CD4-positive, CD25-positive, alpha-beta regulatory T cell (primary cell): ENCODE results near the gene SIK1. TPM values are rescaled to one million over a fixed set of nuclear protein-coding genes. Genes with fewer than 3 reads are reported as not detected.

Source experiments
- ATAC-seq, 2 donors: fragments of 150-1000 bp; cut with Tn5 transposase; one replicate each; pipeline ENCODE4 v1.10.0; 2021; ENCODE audit warnings: low read depth in 2 of 2, moderate number of reproducible peaks in 2 of 2, moderate library complexity in 1 of 2
- DNase-seq, 3 donors: peaks; one replicate each; pipeline versions ENCODE4 v3.0.0 to v3.0.0-alpha.2; 2012 to 2022; ENCODE audit warnings: mixed read lengths in 1 of 3
- H3K27ac ChIP-seq: one replicate; pipeline ENCODE4 v1.7.0; 2013; ENCODE audit warnings: mild to moderate bottlenecking, low read length; ENCODE audit not compliant: insufficient read depth, poor library complexity, severe bottlenecking
- H3K27me3 ChIP-seq: one replicate; pipeline ENCODE4 v1.7.0; 2013; ENCODE audit warnings: low read length; ENCODE audit not compliant: control insufficient read depth, insufficient read depth
- H3K36me3 ChIP-seq: one replicate; pipeline ENCODE4 v1.7.0; 2013; ENCODE audit warnings: mild to moderate bottlenecking, low read length, moderate library complexity; ENCODE audit not compliant: control insufficient read depth, insufficient read depth
- H3K4me1 ChIP-seq: 2 replicates; pipeline ENCODE4 v1.7.0; 2013; ENCODE audit warnings: mild to moderate bottlenecking, low read length; ENCODE audit not compliant: insufficient read depth, control insufficient read depth, poor library complexity, severe bottlenecking
- H3K4me3 ChIP-seq: one replicate; pipeline ENCODE4 v1.7.0; 2013; ENCODE audit warnings: low read depth, mild to moderate bottlenecking, low read length, moderate library complexity
- H3K9me3 ChIP-seq, 2 experiments: 1 replicate in 1 of 2; 2 replicates in 1 of 2; pipeline ENCODE4 v1.7.0; 2013; ENCODE audit warnings: low read length in 2 of 2, mild to moderate bottlenecking in 1 of 2, moderate library complexity in 1 of 2; ENCODE audit not compliant: control insufficient read depth in 2 of 2
- H3K27ac Mint-ChIP-seq, 3 donors: one replicate each; pipeline ENCODE4 v1.8.0; 2020 to 2022; ENCODE audit warnings: mild to moderate bottlenecking in 3 of 3, mixed read lengths in 3 of 3, moderate library complexity in 2 of 3
- H3K27me3 Mint-ChIP-seq: one replicate; pipeline ENCODE4 v1.8.0; 2022; ENCODE audit warnings: mild to moderate bottlenecking, mixed read lengths
- H3K36me3 Mint-ChIP-seq: one replicate; pipeline ENCODE4 v1.8.0; 2020; ENCODE audit warnings: mixed read lengths
- H3K4me1 Mint-ChIP-seq, 4 donors: one replicate each; pipeline ENCODE4 v1.8.0; 2020 to 2022; ENCODE audit warnings: mixed read lengths in 4 of 4, mild to moderate bottlenecking in 1 of 4
- H3K4me3 Mint-ChIP-seq, 4 donors: one replicate each; pipeline ENCODE4 v1.8.0; 2020 to 2022; ENCODE audit warnings: mild to moderate bottlenecking in 4 of 4, mixed read lengths in 4 of 4, moderate library complexity in 3 of 4
- H3K9me3 Mint-ChIP-seq, 7 donors: one replicate each; pipeline ENCODE4 v1.8.0; 2020 to 2022; ENCODE audit warnings: mixed read lengths in 7 of 7, mild to moderate bottlenecking in 3 of 7, moderate library complexity in 2 of 7
- polyA plus RNA-seq, 4 donors: library from polyadenylated mRNA; unstranded; fragments of 300-500 nt; fragmentation: Illumina TruSeq; gene quantifications; one replicate each; pipeline ENCODE4 v1.2.3, GENCODE V29; 2021
- total RNA-seq: library from RNA; stranded (reverse); gene quantifications from one replicate; pipeline ENCODE4 v1.2.3, GENCODE V29; 2022

Gene SIK1
- total and polyA plus RNA-seq, 5 donors from 2014 or later, result 0.06 to 243 (median 0.18) TPM; not detected in 2

DNA sequence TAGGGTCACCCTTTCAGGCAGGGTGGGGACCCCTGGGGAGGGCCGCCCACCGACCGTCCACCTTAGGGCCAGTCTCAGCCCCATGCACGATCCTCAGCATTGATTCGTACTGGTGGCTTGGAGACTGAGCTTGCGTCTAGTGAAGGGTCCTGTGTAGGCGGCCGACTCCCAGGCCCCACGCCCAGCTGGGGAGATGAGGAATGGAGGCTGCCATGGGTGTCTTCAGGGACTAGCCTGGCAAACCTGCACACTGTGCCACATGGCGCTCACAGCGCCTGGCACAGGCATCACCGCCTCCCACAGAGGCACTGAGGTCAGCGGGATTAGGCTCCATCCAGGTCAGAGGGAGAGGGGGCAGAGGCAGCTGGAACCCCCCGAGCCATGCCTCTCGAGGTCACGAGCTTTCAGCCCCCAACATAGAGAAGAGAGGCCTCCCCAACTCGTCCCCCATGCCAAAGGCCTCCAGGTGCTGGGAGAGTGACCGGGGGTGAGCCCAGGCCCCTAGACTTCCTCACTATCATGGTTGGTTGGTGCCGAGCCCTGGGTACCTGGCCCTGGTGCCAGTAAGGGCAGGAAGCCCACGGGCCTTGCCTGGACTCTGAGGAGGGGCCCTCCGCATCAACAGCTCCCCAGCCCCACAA, 51.0 kb downstream of the SIK1 start:
- no peak for DNase-seq
- H3K27ac ChIP-seq, result no peak overlapping the region
- H3K9me3 ChIP-seq, result no peaks in the 10 kb centered on the region
- Mint-ChIP-seq H3K4me3 (no peak overlapping the region), H3K27me3 (peaks cover under 1% of the 10 kb centered on the region), H3K36me3 (no peaks in the 10 kb centered on the region), H3K27ac (no peak overlapping the region), H3K9me3 (no peaks in the 10 kb centered on the region), H3K4me1 (no peaks in the 10 kb centered on the region)
- H3K4me3 ChIP-seq, result no peak overlapping the region
- no peak for ATAC-seq
- H3K27me3 ChIP-seq, result no peaks in the 10 kb centered on the region
- H3K36me3 ChIP-seq, result no peaks in the 10 kb centered on the region
- H3K4me1 ChIP-seq, result no peaks in the 10 kb centered on the region

GRCh38 chr21:43375006-43375836, 51.7 kb downstream of the SIK1 start:
- Mint-ChIP-seq H3K9me3 (no peaks in the 10 kb centered on the region), H3K27me3 (peaks cover 6% of the 10 kb centered on the region), H3K27ac (no peak overlapping the region), H3K4me1 (no peaks in the 10 kb centered on the region), H3K4me3 (no peak overlapping the region), H3K36me3 (no peaks in the 10 kb centered on the region)
- H3K27ac ChIP-seq, result no peak overlapping the region
- H3K4me3 ChIP-seq, result no peak overlapping the region
- H3K4me1 ChIP-seq, result no peaks in the 10 kb centered on the region
- no peaks in the 10 kb centered on the region for H3K9me3 ChIP-seq
- no peaks in the 10 kb centered on the region for H3K36me3 ChIP-seq
- no peak for DNase-seq
- ATAC-seq, result no peak
- no peaks in the 10 kb centered on the region for H3K27me3 ChIP-seq

DNA sequence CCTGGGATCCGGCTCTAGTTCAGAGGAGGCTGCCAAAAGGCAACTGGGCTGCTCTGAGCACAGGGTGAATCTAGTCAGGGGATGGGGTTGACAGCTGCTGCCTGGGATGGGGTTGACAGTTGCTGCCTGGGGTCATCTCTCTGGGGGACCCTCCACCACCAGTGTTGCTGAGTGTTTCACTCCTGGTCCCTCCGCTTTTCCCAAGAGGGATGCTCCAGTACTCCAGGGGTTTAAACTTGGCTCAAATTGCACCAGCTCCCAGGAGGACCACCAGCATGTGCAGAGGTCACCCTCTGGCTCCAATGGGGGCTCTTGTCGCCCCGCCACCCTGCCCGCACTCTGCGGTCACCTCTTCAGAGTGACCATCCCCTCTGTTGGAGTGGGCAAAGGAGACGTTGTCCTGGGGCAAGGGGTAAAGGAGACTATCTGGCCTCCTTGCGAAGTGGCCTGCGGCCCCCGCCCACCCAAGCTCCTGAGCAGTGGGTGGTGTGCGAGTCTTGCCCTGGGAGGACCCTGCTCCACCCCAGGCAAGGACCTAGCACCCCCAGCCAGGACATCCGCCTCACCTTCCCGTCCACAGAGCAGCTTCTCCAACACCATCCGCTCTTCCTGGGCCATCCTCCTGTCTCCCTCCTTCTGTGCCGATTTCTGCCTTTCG, 52.6 kb downstream of the SIK1 start:
- H3K36me3 Mint-ChIP-seq, result no peaks in the 10 kb centered on the region

DNA sequence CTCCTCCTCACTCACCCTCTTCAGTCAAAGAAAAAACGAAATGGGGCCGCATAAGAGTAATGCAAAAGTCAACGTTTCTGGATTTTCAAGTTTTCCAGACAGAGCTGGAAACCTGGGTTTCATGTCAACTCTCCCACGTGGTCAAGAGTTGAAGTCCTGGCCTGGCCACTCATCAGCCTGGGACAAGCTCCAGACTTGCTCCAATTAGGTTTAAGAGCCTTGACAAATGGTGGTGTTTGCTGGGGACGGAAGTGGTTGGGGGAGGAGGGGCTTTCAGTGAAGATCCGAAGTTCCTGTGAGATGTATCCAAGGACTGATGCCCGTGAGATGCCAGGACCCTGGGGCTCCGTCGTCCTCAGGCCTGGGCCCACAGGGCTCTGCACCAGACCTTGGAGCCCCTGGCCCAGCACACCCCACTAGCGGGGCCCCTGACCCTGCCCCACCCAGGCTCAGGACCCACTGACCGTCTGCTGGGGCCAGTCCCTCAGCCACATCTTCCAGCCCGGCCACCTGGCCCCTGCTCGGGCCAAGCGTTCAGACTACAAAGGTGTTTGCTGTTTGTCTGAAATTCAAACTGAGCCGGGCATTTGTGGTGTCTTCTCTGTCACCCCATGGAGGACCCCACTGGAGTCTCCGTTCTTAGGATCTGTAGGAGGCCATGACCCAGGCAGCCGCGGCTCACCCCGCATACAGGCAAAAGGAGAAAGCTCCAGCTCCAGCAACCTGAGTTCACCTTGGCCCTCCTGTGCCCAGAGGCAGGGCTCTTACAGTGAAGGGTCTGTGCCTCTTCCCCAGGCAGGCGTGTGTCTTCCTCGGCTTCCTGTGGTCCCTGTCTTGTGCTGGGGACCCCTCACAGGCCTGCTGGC, 53.3 kb downstream of the SIK1 start:
- Mint-ChIP-seq H3K27me3 (peaks cover 6% of the 10 kb centered on the region), H3K27ac (no peak overlapping the region), H3K9me3 (no peaks in the 10 kb centered on the region), H3K4me1 (no peaks in the 10 kb centered on the region), H3K36me3 (no peaks in the 10 kb centered on the region), H3K4me3 (no peak overlapping the region)
- H3K27ac ChIP-seq, result no peak overlapping the region
- ATAC-seq (no peak), DNase-seq (no peak)
- H3K9me3 ChIP-seq, result no peaks in the 10 kb centered on the region
- H3K4me3 ChIP-seq, result no peak overlapping the region
- H3K27me3 ChIP-seq, result no peaks in the 10 kb centered on the region
- H3K36me3 ChIP-seq, result no peaks in the 10 kb centered on the region
- H3K4me1 ChIP-seq, result no peaks in the 10 kb centered on the region

More for the DNA sequence above, 52.6 kb downstream of the SIK1 start:
- no peak for ATAC-seq
- no peak overlapping the region for H3K27ac ChIP-seq
- H3K4me3 ChIP-seq, result no peak overlapping the region
- Mint-ChIP-seq H3K27me3 (peaks cover 6% of the 10 kb centered on the region), H3K27ac (no peak overlapping the region), H3K4me1 (no peaks in the 10 kb centered on the region), H3K9me3 (no peaks in the 10 kb centered on the region), H3K4me3 (no peak overlapping the region)
- no peaks in the 10 kb centered on the region for H3K27me3 ChIP-seq
- no peaks in the 10 kb centered on the region for H3K36me3 ChIP-seq
- H3K9me3 ChIP-seq, result no peaks in the 10 kb centered on the region
- H3K4me1 ChIP-seq, result no peaks in the 10 kb centered on the region
- no peak for DNase-seq

DNA sequence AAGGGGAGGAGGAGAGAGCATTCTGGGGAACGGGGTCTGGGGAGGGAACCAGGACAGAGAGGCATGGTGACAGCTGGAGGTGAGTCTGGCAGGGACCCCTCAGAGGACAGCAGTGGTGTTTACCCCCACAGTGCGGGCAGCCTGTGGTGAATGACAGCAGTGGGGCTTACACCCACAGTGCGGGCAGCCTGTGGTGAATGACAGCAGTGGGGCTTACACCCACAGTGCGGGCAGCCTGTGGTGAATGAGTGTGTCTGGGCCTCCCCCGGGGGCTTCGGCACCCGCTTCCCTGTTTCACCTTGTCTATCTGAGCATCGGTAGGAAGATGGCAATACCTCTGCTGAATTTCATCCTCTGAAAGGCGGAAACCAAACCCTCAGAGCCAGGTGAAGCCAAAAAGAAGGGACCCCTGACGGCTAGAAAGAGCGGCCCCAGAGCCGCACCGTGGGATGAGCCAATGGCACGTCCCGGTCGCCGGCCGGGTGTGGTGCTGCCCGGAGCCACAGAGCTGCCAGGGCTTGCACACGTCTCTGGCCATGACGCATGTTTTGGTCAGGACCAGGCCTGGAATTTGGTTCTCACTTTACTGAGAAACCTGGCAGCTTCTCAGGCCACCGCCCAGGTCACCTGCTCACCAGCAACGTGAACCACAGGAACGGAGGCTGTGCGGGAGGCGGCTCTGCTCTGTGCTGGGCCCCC, 54.1 kb downstream of the SIK1 start:
- peaks cover 6% of the 10 kb centered on the region for H3K27me3 Mint-ChIP-seq
- H3K4me1 ChIP-seq, result no peaks in the 10 kb centered on the region
- H3K4me1 Mint-ChIP-seq, result no peaks in the 10 kb centered on the region
- no peaks in the 10 kb centered on the region for H3K36me3 Mint-ChIP-seq
- no peak overlapping the region for H3K27ac Mint-ChIP-seq
- no peak overlapping the region for H3K27ac ChIP-seq
- DNase-seq (no peak), ATAC-seq (no peak)
- no peaks in the 10 kb centered on the region for H3K27me3 ChIP-seq
- H3K36me3 ChIP-seq, result no peaks in the 10 kb centered on the region
- H3K4me3 ChIP-seq, result no peak overlapping the region
- no peaks in the 10 kb centered on the region for H3K9me3 Mint-ChIP-seq
- no peak overlapping the region for H3K4me3 Mint-ChIP-seq
- H3K9me3 ChIP-seq, result no peaks in the 10 kb centered on the region

DNA sequence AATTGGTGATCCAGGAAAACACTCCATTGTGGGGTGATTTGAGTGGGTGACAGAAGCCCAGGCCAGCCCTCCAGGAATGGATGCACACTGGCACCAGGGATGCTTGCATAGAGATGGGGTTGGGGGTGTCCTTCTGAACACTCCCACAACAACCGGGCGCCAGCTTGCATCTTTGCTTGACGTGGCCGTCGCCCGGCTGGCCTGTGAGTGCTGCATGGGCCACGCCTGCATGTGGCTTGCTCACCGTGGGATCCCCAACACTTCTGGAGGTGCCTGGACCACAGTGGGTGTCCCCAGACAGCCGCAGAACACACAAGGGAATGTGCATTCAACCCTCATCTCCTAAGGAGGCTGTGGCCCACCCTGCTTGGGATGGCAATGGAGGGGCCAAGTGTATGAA, 55.1 kb downstream of the SIK1 start:
- H3K36me3 ChIP-seq, result no peaks in the 10 kb centered on the region
- DNase-seq, result no peak
- H3K9me3 ChIP-seq, result no peaks in the 10 kb centered on the region
- Mint-ChIP-seq H3K4me3 (no peak overlapping the region), H3K27ac (no peak overlapping the region), H3K4me1 (no peaks in the 10 kb centered on the region), H3K27me3 (peaks cover 6% of the 10 kb centered on the region), H3K9me3 (no peaks in the 10 kb centered on the region), H3K36me3 (no peaks in the 10 kb centered on the region)
- H3K27ac ChIP-seq, result no peak overlapping the region
- no peak for ATAC-seq
- no peaks in the 10 kb centered on the region for H3K27me3 ChIP-seq
- H3K4me3 ChIP-seq, result no peak overlapping the region
- no peaks in the 10 kb centered on the region for H3K4me1 ChIP-seq
